ENCODE measurements around the gene TMEM130. TPM values are rescaled to one million over a fixed set of nuclear protein-coding genes. Genes with fewer than 3 reads are reported as not detected.

TMEM130 gene
- total and polyA plus RNA-seq, 9 of the 15 experiments (the other 6 are each of a cell fraction or from before 2014, with no cell fraction given) = 0.07 TPM; not detected in 8

- 80% methylated on average over 4 of the region's 4 CpGs for WGBS (ENCODE audit: insufficient coverage, low coverage, missing lambda C conversion rate)
- no peak overlapping the region for H3K9ac ChIP-seq (ENCODE audit: insufficient read depth in 1 of 2, low read depth in 2 of 2, low read length in 2 of 2)
- H3K9me1 ChIP-seq (ENCODE audit: control insufficient read depth, insufficient read depth, low read length) = peaks cover 7% of the 10 kb centered on the region
- intact Hi-C loops (cut with micrococcal nuclease) = no loop called here
- in situ Hi-C loops (cut with MboI) = no loop called here
- H3K27me3 ChIP-seq (ENCODE audit: control insufficient read depth in 2 of 2, insufficient read depth in 2 of 2, low read length in 2 of 2) = no peaks in the 10 kb centered on the region
- H3K4me2 ChIP-seq (ENCODE audit: insufficient read depth, low read length) = no peak overlapping the region
- no peak for TF ChIP-seq THRA (IDR thresholded peaks at IDR 0.05)
- no peak for TF ChIP-seq CHD4 (IDR thresholded peaks at IDR 0.05; ENCODE audit: insufficient read depth, insufficient replicate concordance, low read depth, low read length, poor library complexity, severe bottlenecking)
- TF ChIP-seq L3MBTL2 (IDR thresholded peaks at IDR 0.05) = no peak
- no peak for TF ChIP-seq MBD2 (IDR thresholded peaks at IDR 0.05; ENCODE audit: borderline replicate concordance, low read depth)
- no peak for TF ChIP-seq ERF (CRISPR knock-in tag; IDR thresholded peaks at IDR 0.05)
- TF ChIP-seq ZNF174 (CRISPR knock-in tag; IDR thresholded peaks at IDR 0.05) = no peak
- TF ChIP-seq GABPB1 (CRISPR knock-in tag; IDR thresholded peaks at IDR 0.05) = no peak
- no peak for TF ChIP-seq BRD4 (IDR thresholded peaks at IDR 0.05)
- no peak for TF ChIP-seq ESRRA (IDR thresholded peaks at IDR 0.05; ENCODE audit: borderline replicate concordance, low read depth)
- no peak for TF ChIP-seq ADNP (tag; IDR thresholded peaks at IDR 0.05)
- TF ChIP-seq CBX2 (IDR thresholded peaks at IDR 0.05; ENCODE audit: insufficient read depth, low read length, poor library complexity, severe bottlenecking) = no peak
- no peak for ATAC-seq
- DNase-seq (ENCODE audit: extremely low read depth in 1 of 4, low spot score in 3 of 4) = no peak
- H4K20me1 ChIP-seq (replicated peaks; ENCODE audit: control insufficient read depth, insufficient read depth, low read length) = peaks cover 6% of the 10 kb centered on the region; the same call in 1 of the 2 replicates
- H3K4me1 ChIP-seq (replicated peaks in 1 of 2; ENCODE audit: control insufficient read depth in 2 of 2, insufficient read depth in 2 of 2, low read length in 2 of 2) = peaks cover 3 to 10% of the 10 kb centered on the region in 2 experiments; a peak in 3 of 5 replicates
- BruUV-seq (replicated peaks) = no TSS peak
- H3K79me2 ChIP-seq (ENCODE audit: control insufficient read depth, insufficient read depth, low read length) = peaks cover 24% of the 10 kb centered on the region
- H3K27ac ChIP-seq (ENCODE audit: extremely low read depth, low read depth, low read length) = no peak overlapping the region
- no peak overlapping the region for H2AFZ ChIP-seq (ENCODE audit: low read depth, low read length)
- CTCF ChIA-PET (ENCODE audit: low intra/inter-chr PET ratio) = no interaction called here
- FAIRE-seq = no peak
- no peak overlapping the region for H3K4me3 ChIP-seq
- no peaks in the 10 kb centered on the region for H3K9me3 ChIP-seq (replicated peaks; ENCODE audit: control insufficient read depth, insufficient read depth, low read depth, low read length)
- H3K36me3 ChIP-seq (ENCODE audit: control insufficient read depth, insufficient read depth, low read length) = peaks cover 78% of the 10 kb centered on the region
- POLR2A ChIA-PET = interaction anchor here (0.6 to 0.7 kb wide), 2 partner anchors 9 to 96 kb away, joined by 3 to 5 read pairs; no protein-coding TSS in a partner anchor
Observed at GRCh38 chr7:98884416-98884815, 14.6 kb upstream of the TMEM130 start.

All from K562 (cell line).